ENCODE measurements around the gene SLC38A3.

Gene SLC38A3

DNA sequence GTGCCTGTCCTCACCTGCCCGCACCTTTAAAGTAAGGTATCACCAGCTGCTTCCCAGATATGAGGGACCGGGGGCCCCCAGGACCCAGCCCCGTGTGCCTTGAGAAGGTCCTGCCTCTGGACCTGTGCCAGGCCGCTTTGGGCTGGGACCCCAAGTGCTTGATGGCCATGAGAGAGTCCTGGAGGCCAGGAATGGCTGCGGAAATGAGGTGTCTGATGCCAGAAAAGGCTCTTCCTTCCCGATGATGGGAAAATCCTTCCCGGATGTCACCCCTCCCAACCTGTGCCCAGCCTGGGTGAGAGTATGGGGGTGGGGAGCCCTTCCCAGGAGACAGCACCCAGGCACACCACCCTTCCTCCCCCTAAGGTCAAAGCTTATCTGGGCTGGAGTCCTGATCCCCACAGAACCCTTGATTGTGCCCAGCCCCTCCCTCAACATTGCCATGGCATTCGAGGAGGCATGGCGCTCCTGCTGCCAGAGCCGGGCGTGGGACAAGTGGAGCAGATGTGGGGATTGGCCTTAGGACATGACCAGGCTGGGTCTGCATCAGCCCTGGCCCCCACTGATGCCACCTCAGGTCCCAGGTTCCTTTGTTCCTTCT, 35.7 kb upstream of the SLC38A3 start:
- DNase-seq (ENCODE audit: low spot score), result no peak

DNA sequence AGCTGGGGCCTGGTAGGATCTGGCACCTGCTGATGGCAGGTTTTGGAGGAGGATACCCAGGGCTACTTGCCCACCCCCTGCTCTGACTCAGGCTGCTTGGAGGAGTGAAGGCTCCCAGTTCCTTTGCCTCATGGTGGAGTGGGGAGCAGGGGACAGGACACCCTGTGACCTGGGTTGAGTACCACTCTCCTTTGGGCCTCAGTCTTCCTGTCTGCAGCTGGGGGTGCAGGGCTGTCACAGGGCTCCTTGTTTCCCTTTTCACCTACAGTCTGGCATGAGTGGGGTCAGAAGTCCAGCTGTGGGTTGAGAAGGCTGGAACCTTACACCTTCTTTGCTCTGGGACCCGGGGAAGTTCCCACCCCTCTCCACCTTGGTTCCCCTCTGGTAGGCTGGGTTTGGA, 35.2 kb upstream of the SLC38A3 start:
- no peak for DNase-seq (ENCODE audit: low spot score)

DNA sequence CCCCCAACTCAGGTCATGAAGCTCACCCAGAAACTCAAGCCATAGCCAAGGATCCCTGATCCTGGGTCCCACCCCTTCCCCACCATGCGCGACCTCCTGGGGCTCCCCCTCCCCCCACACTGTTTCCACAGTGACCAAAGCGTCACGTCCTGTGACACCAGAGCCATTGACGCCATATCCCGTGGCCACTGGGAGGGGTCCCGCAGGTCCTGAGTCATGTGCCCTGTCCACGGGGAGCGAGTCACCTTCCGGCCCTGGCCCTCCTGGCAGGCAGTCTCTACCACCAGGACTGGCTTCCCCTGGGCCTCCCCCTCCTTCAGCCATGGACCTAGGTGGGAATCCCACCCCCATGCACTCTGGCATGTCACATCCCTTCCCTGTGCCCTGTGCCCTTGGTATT, 34.4 kb upstream of the SLC38A3 start:
- DNase-seq (ENCODE audit: low spot score), result no peak

DNA sequence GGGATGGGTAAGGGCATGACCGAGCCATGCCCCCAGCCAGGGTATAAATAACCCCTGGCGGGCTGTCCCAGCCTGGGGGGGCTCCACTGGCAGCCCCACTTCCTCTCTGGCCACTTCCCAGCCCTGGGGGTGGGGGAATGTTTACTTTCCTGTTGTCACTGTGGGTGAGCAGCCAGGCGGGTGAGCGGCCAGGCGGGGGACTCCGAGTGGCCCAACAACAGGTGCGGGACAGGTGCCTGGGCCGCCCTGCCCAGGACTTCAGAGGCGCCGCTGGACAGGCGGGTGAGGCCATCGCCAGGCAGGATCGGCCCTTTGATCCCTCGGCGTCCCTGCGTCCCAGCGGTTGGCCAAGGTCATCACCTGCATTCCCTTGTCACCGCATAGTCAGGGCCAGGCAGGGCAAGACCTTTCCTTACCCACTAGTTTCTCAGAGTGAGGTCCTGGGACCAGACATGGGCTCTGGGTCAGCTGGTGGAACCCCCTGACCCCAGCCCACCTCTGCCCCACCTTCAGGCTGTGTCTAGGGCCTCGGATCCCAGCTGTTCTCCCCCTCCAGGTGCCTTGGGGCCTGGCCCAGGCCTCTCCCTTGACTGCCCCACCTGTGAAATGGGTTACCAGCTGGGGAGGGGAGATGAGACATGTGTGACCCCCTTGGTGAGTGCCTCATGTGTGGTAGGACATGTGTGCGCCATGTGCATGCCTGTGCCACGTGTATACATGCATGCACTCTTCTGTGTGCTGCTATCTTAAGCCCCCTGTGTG, 33.4 kb upstream of the SLC38A3 start:
- no peak for DNase-seq (ENCODE audit: low spot score)

DNA sequence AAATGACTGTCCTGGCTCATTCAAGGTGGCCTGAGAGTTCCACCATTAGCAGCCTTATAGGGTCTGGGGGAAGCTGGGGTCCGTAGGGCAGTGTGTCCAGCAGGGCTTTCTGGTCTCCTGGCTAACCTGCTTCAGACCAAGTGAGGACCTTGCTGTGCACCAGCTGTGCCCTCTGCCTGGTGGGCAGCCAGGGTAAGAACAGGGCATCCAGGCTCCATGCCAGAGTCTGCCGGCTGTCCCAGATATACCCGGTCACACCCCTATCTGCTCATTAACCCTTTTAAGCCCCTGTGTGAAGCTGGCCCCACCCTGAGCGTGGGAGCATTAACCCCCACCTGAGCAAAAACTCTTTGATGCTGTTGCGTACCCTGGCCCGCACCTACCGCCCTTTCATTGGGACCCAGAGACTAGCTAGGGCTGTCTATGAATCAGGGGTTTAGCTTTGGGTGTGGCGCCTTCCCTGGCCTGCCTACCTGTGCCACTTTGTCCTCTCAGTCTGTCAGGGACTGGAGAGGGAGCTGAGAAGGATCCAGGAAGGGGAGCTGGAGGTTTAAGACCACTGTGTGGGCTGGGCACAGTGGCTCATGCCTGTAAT, 32.3 kb upstream of the SLC38A3 start:
- no peak for DNase-seq (ENCODE audit: low spot score)

DNA sequence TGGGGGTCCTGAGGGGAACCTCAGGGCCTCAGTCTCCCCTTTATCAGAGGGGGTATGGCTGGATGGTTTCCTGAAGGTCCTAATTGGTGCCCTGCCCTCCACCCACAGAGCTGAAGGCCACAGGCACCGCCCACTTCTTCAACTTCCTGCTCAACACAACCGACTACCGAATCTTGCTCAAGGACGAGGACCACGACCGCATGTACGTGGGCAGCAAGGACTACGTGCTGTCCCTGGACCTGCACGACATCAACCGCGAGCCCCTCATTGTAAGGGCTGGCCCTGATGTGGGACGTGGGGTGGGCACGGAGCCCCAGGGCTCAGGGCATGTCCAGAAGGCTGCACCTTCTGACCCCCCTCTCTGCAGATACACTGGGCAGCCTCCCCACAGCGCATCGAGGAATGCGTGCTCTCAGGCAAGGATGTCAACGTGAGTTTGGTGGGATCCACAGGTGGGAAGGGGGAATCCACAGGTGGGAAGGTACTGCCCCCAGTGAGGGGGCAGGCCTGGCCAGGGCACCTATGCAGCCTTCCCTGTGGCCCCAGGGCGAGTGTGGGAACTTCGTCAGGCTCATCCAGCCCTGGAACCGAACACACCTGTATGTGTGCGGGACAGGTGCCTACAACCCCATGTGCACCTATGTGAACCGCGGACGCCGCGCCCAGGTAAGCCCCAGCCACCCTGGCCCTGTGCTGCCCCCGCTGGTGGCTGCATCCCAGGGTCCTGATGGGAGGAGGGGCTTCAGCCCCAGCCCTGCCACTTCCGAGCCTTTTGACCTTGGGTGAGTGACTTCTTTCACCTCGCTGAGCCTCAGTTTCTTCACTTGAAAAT, 31.2 kb upstream of the SLC38A3 start:
- no peak for DNase-seq (ENCODE audit: low spot score)

DNA sequence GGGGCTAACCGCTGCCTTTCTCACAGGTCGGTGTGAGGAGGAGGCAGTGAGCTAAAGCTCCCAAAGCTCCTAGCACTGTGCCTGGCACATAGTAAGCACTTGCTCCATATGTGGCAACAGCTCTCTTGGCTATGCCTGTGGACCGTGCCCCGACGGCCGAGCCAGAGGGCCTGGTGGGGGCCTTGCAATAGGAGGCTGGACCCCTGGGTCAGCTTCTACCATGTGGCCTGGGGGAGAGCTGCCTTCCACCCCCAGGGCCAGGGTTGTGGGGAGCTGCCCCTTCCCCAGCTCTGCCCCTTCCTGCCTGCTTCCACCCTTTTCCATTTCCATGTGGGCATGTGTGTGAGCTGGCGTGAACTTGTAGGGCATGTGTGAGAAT, 30.6 kb upstream of the SLC38A3 start:
- no peak for DNase-seq (ENCODE audit: low spot score)

DNA sequence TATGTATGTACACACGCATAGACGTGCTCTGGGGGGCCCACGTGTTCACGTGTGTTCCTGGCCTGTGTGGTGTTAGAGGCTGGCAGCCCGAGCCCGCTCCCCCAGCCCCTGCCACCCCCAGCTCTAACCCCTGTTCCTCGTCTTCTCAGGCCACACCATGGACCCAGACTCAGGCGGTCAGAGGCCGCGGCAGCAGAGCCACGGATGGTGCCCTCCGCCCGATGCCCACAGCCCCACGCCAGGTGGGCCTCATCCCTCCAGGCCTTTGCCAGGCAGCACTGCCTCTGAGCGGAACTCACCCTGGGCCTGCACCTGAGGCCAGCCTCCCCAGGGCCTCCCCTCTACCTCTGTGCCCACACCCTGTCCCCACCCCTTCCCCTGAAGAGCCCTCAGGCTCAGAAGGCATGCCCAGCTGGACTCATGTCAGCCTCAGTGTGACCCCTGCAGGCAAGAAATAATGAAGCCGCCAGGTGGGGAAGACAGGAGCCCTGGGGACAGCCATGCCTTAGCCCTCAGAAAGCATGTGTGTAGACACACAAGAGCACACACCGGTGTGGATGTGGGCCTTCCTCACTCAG, 30.0 kb upstream of the SLC38A3 start:
- DNase-seq (ENCODE audit: low spot score), result no peak

DNA sequence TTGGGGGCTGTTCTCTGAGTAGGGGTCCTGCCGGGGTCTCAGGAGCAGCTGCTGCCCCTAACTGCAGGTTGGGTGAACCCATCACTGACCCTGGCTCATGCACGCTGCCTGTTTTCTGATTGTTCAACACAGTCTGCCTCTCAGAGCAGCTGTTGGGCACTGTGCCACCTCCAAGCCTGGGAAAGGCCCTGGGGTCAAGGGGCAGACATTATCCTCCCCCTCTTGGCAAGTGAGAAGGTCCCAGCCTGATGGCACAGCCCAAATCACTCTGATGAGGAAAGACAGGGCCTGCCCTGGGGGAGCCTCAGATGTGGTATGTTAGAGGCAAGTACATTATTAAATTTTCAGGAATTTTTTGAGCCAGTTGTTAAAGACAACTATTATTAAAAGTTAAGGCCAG, 27.7 kb upstream of the SLC38A3 start:
- DNase-seq (ENCODE audit: low spot score), result no peak

DNA sequence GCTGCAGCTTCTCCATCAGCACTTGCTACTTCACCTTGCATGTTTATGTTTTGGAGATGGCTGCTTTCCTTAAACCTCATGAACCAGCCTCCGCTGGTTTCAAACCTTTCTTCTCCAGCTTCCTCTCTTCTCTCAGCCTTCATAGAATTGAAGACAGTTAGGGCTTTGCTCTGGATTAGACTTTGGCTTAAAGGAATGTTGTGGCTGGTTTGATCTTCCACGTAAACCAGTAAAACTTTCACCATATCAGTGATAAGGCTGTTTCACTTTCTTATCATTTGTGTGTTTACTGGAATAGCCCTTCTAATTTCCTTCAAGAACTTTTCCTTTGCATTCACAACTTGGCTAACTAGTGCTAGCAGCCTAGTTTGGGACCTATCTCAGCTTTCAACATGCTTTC, 25.4 kb upstream of the SLC38A3 start:
- DNase-seq (ENCODE audit: low spot score), result no peak

DNA sequence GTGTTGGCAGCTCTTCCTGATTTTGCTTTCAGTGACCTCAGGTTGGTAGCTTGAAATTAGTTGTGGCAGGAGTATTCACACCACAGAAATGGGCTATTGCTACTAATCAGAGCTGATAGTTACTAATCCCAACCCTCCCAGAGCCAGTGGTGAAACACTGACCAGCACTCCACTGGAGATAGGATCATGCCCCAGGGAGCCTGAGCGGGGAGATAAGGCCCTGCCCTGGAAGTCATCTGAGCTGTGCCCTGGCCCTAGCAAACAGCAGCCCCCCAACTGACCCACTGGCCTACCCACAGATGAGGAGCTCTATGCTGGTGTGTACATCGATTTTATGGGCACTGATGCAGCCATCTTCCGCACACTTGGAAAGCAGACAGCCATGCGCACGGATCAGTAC, 23.1 kb upstream of the SLC38A3 start:
- DNase-seq (ENCODE audit: low spot score), result no peak

DNA sequence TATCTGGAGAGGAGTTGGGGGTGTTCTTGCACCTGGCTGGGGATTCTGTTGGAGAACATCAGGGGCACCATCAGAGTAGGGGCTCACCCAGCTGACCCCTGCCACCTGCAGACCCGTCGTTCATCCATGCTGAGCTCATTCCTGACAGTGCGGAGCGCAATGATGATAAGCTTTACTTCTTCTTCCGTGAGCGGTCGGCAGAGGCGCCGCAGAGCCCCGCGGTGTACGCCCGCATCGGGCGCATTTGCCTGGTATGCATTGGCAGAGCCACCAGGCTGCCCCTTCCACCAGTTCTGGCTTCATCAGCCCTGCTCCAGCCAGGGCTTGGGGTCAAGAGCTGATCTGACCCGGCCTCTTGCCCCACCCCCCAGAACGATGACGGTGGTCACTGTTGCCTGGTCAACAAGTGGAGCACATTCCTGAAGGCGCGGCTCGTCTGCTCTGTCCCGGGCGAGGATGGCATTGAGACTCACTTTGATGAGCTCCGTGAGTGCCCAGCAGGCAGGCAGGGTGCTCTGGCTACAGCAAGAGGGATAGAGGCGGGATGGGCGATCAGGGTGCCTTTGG, 22.5 kb upstream of the SLC38A3 start:
- no peak for DNase-seq (ENCODE audit: low spot score)

DNA sequence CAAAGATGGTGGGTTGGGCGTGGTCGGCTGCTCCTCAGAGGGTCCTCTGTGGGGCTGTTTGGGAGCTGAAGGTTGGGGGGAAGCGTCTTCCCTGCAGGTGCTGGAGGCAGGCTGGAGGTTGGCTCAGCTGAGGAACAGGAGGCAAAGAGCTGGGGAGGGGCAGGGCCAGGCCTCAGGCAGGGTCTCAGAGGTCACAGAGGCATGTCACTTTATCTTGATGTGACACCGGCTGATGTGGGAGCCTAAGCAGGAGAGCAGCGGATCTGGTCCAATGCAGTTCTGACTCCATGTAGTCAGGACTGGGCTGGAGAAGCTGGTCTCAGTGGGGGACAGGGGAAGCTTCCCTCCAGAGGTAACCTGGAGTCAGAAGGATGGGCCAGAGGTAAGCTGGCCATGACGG, 21.3 kb upstream of the SLC38A3 start:
- DNase-seq (ENCODE audit: low spot score), result no peak

DNA sequence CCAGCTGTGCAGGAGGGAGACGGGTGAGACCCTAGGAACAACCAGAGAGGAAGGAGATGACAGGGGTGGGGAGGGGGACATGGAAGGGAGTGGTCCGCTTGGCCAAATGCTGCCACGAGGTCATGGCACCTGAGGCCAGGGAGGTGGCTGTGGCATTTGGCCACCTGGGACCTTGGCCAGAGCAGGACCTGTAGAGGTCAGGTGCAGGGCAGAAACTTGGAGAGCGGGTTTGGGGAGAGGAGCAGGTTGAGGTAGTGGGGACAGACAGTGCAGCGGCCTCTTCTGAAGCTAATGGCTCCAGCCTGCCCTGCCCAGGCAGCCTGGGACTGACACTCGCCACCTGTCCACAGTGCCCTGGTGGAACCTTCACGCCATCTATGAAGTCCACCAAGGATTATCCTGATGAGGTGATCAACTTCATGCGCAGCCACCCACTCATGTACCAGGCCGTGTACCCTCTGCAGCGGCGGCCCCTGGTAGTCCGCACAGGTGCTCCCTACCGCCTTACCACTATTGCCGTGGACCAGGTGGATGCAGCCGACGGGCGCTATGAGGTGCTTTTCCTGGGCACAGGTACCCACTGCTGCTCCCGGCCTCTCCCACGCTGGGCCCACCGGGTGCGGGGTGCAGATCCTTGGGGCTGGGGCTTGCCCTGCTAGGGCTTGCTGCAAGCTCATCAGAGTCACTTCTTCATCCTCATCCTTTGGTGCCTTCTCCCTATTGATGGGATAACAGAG, 20.7 kb upstream of the SLC38A3 start:
- no peak for DNase-seq (ENCODE audit: low spot score)

DNA sequence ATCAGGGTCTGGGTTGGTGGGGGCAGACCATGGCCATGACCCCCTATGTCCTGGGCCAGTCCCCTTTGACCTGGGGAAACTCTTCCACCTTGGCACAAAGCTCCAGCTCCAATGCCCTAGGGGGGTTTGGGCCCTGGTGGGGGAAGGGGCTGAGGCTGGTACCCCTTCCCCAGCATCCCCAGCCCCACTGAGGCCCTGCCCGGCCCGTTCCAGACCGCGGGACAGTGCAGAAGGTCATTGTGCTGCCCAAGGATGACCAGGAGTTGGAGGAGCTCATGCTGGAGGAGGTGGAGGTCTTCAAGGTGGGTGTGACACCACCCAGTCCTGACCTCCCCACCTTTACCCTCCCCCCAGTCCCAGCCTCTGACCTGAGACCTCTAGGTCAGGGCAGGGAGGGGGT, 19.8 kb upstream of the SLC38A3 start:
- no peak for DNase-seq (ENCODE audit: low spot score)

DNA sequence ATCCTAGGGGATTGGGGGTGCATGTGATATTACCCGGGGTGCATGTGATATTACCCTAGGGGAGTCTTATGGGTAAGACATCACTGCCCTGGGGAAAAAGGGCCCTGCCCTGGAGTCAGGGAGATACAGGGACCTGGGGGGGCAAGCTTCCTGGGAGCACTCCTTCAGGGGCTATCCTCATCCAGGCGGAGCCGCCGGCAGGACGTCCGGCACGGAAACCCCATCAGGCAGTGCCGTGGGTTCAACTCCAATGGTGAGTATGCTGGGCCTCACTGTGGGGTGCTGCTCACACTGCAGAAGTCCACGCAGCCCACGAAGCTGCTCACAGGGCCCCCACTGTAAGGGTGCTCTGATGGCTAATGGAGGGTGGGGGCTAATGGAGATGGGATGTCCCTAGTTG, 19.0 kb upstream of the SLC38A3 start:
- DNase-seq (ENCODE audit: low spot score), result no peak

DNA sequence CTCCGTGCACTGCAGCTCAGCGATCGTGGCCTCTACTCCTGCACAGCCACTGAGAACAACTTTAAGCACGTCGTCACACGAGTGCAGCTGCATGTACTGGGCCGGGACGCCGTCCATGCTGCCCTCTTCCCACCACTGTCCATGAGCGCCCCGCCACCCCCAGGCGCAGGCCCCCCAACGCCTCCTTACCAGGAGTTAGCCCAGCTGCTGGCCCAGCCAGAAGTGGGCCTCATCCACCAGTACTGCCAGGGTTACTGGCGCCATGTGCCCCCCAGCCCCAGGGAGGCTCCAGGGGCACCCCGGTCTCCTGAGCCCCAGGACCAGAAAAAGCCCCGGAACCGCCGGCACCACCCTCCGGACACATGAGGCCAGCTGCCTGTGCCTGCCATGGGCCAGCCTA, 17.3 kb upstream of the SLC38A3 start:
- DNase-seq (ENCODE audit: low spot score), result no peak

DNA sequence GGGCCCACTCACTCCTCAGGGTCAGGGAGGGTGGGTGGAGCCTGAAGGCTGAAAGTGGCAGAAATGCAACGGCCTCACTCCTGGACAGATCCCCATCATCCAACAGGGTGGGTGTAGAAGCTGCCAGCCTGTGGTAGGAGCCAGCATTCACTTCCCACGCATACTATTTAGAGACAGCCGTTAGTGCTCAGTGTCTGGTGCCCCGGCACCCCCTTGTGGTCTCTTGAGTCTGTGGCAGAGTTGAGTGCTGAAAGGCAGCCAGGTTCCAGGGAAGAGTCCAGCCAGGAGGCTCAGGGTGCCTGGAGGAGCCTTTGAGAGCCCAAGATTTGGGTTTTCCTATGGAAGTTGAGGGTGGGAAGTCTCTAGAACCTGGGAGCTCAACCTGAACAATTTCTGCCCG, 15.8 kb upstream of the SLC38A3 start:
- DNase-seq (ENCODE audit: low spot score), result peak; percentile 12

DNA sequence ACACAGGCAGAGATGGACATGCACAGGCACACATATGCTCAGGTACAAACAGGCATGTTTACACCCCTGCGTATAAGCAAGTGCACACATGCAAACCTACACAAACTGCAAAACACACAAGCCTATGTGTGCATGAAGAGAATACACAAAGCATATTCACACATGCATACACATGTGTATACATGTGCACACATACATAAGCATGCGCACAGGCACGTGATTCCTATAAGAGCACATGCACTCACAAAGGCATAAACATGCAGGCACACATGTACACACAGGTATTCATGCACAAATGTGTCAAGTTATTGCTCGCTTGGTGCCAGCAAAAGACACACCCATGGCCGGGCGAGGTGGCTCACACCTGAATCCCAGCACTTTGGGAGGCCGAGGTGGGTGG, 15.1 kb upstream of the SLC38A3 start:
- DNase-seq (ENCODE audit: low spot score), result no peak

DNA sequence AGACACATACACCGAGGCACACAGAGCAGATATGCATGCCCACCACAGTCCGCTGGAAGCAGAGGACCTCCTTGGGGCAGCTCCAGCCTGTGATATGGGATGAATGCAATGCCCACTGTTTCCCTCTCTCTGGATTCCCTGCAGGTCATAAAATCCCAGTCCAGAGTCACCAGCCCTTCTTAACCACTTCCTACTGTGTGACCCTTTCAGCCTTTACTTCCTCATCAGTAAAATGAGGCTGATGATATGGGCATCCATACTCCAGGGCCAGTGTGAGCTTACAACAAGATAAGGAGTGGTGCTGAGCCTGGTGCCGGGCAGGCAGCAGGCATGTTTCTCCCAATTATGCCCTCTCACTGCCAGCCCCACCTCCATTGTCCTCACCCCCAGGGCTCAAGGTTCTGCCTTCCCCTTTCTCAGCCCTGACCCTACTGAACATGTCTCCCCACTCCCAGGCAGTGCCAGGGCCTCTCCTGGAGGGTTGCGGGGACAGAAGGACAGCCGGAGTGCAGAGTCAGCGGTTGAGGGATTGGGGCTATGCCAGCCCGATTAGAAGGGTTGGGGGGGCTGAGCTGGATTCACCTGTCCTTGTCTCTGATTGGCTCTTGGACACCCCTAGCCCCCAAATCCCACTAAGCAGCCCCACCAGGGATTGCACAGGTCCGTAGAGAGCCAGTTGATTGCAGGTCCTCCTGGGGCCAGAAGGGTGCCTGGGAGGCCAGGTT, 14.0 kb upstream of the SLC38A3 start, which contains the start of gene GNAT1:
Gene GNAT1 (plus strand): TSS at position 675 of the 725 bp plus-strand sequence. CDS start 116 bp downstream, outside the sequence.
- DNase-seq (ENCODE audit: low spot score), result no peak

DNA sequence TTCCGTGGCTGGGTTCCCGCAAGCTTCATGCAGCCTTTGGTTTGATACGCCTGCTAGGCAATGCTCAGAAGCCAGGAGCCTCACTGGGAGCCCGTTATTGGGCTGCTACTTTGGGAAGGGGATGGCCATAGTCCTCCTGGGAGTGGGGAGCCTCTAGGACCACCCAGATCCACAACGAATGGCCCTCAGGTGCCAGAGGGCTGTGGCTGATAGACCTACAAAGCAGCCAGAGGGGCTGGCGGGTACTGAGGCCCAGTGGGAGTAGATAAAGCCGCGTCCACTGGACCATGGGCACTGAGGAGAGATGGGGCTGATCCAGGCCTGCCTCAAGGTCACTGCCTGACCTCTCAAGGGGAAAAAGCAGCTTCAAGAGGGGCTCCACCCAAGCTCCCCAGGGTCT, 12.9 kb upstream of the SLC38A3 start:
- no peak for DNase-seq (ENCODE audit: low spot score)

Data from hematopoietic multipotent progenitor cell treated with erythropoietin and hydrocortisone succinate and interleukin-3 and kit ligand, for 17 days (in vitro differentiated cells).